K562 (cell line): ENCODE measurements around the gene CRELD2. TPM values are rescaled to one million over a fixed set of nuclear protein-coding genes. Genes with fewer than 3 reads are reported as not detected.

ENCODE experiments used
- ATAC-seq: fragments of 200-7000 bp; cut with Tn5 transposase; 3 replicates; pipeline ENCODE4 v1.9.1; 2020; ENCODE audit warnings: moderate library complexity
- BruUV-seq: library from RNA; stranded (reverse); fragments of 400-500 nt; replicated peaks from 2 replicates; lab custom pipeline; 2021; lab: Mats Ljungman, UMichigan
- CTCF ChIA-PET: fragments of 300-600 bp; formaldehyde crosslinking; extraction: SDS; loops from one replicate; lab custom pipeline; 2021; ENCODE audit warnings: low intra/inter-chr PET ratio; lab: Yijun Ruan, JAX
- POLR2A ChIA-PET: fragments of 300-600, 350-650 bp; sonication (Branson Sonifier 250); formaldehyde crosslinking; extraction: SDS; loops from one replicate; lab custom pipeline; 2021; ENCODE audit warnings: antibody characterized with exemption, inconsistent platforms; lab: Yijun Ruan, JAX
- DNase-seq, 4 experiments: peaks; one replicate each; pipeline versions ENCODE4 v3.0.0 to v3.0.0-alpha.2; 2011 to 2018; ENCODE audit warnings: low spot score in 3 of 4, mixed read lengths in 3 of 4; ENCODE audit errors: extremely low read depth in 1 of 4
- FAIRE-seq: peaks from 2 replicates; lab custom pipeline; 2011; peaks lifted over from hg19 to GRCh38; lab: Jason Lieb, UNC
- H2AFZ ChIP-seq: 2 replicates; pipeline ENCODE4 v1.6.0; 2011; ENCODE audit warnings: low read depth, low read length, control low read depth, inconsistent platforms
- H3K27ac ChIP-seq: fragments of 200-600 bp; 3 replicates; pipeline ENCODE4 v1.8.0; 2011; ENCODE audit warnings: low read depth, mild to moderate bottlenecking, control low read depth, inconsistent platforms, low read length, moderate library complexity, mixed read lengths; ENCODE audit errors: extremely low read depth
- H3K27me3 ChIP-seq, 2 experiments: fragments of 300-600 bp in 1 of 2; 2 replicates in 1 of 2; 3 replicates in 1 of 2; pipeline versions ENCODE4 v1.6.0 to v1.8.0; 2011; ENCODE audit warnings: inconsistent platforms in 2 of 2, low read length in 2 of 2, mild to moderate bottlenecking in 1 of 2, mixed read lengths in 1 of 2, moderate library complexity in 1 of 2; ENCODE audit not compliant: control insufficient read depth in 2 of 2, insufficient read depth in 2 of 2
- H3K36me3 ChIP-seq: fragments of 300-600 bp; 3 replicates; pipeline ENCODE4 v1.8.0; 2011; ENCODE audit warnings: mild to moderate bottlenecking, low read length, inconsistent platforms; ENCODE audit not compliant: control insufficient read depth, insufficient read depth
- H3K4me1 ChIP-seq, 2 experiments: fragments of 200-600 bp in 1 of 2; replicated peaks in 1 of 2; 2 replicates in 1 of 2; 3 replicates in 1 of 2; pipeline versions ENCODE4 v1.5.1 to v1.8.0; 2011; ENCODE audit warnings: inconsistent platforms in 2 of 2, low read length in 2 of 2, mild to moderate bottlenecking in 1 of 2, mixed read lengths in 1 of 2, moderate library complexity in 1 of 2; ENCODE audit not compliant: control insufficient read depth in 2 of 2, insufficient read depth in 2 of 2
- H3K4me2 ChIP-seq: 2 replicates; pipeline ENCODE4 v1.6.1; 2011; ENCODE audit warnings: low read length, control low read depth, inconsistent platforms, mixed read lengths; ENCODE audit not compliant: insufficient read depth
- H3K4me3 ChIP-seq: fragments of 200-600 bp; sonication (generic), shearing (Covaris generic); 2 replicates; pipeline ENCODE4 v1.5.1; 2016; ENCODE audit warnings: control low read depth, inconsistent platforms
- H3K79me2 ChIP-seq: fragments of 200-600 bp; 3 replicates; pipeline ENCODE4 v1.8.0; 2011; ENCODE audit warnings: low read length, inconsistent platforms; ENCODE audit not compliant: control insufficient read depth, insufficient read depth
- H3K9ac ChIP-seq, 2 experiments: 2 replicates each; pipeline versions ENCODE4 v1.6.0 to v1.6.1; 2011; ENCODE audit warnings: low read depth in 2 of 2, low read length in 2 of 2, control low read depth in 1 of 2, inconsistent platforms in 1 of 2, mild to moderate bottlenecking in 1 of 2, mixed read lengths in 1 of 2; ENCODE audit not compliant: insufficient read depth in 1 of 2
- H3K9me1 ChIP-seq: one replicate; pipeline ENCODE4 v1.6.0; 2011; ENCODE audit warnings: inconsistent platforms, mild to moderate bottlenecking, low read length, moderate library complexity; ENCODE audit not compliant: control insufficient read depth, insufficient read depth
- H3K9me3 ChIP-seq: replicated peaks from 2 replicates; pipeline ENCODE4 v1.5.1; 2011; ENCODE audit warnings: low read depth, low read length, inconsistent platforms; ENCODE audit not compliant: control insufficient read depth, insufficient read depth
- H4K20me1 ChIP-seq: replicated peaks from 2 replicates; pipeline ENCODE4 v1.6.1; 2011; ENCODE audit warnings: low read length, inconsistent platforms, mixed read lengths; ENCODE audit not compliant: control insufficient read depth, insufficient read depth
- NONO ChIP-seq, 2 experiments: fragments of 200-400 bp in 1 of 2; fragments of 450-650 bp in 1 of 2; formaldehyde crosslinking in 1 of 2; IDR thresholded peaks; 2 replicates each; pipeline ENCODE4 v1.6.1; 2017; ENCODE audit warnings: low read depth in 2 of 2, mild to moderate bottlenecking in 2 of 2, moderate library complexity in 2 of 2, low read length in 1 of 2
- WGBS: fragments of 100-300 bp; shearing (Covaris generic); methylation state at CpG from one replicate; pipeline ENCODE4 v1.1.6; 2016; ENCODE audit warnings: low coverage, mixed read lengths; ENCODE audit not compliant: insufficient coverage; ENCODE audit errors: missing lambda C conversion rate; 5-methylcytosine and 5-hydroxymethylcytosine counted together
- in situ Hi-C: fragments of 300-500 bp; cut with MboI; formaldehyde crosslinking; loops from 4 replicates; pipeline ENCODE4 v1.15.0; 2018; ENCODE audit warnings: inconsistent platforms, mixed read lengths
- intact Hi-C: fragments of 100-400 bp; cut with micrococcal nuclease; formaldehyde crosslinking; loops from 2 replicates; pipeline ENCODE4 v1.14.2; 2022
- polyA plus RNA-seq, 8 experiments: library from polyadenylated mRNA; depleted of rRNA in 4 of 8; stranded (reverse) in 5 of 8; unstranded in 3 of 8; fragments of >200 nt; fragmentation: Nextera tagmentation in 2 of 8; fragmentation: Illumina TruSeq in 1 of 8; extraction: Ambion mirVana in 2 of 8; extraction: Trizol in 1 of 8; gene quantifications; 2 replicates each; pipeline versions ENCODE4 v1.2.1 to v1.2.3, GENCODE V29; 2011 to 2014; ENCODE audit warnings: inconsistent platforms in 1 of 8, missing spikeins in 1 of 8
- total RNA-seq, 7 experiments: library from RNA; depleted of rRNA in 6 of 7; stranded (reverse); fragments of >200 nt in 6 of 7; fragmentation: Illumina TruSeq in 2 of 7; extraction: Trizol in 2 of 7; gene quantifications; 2 replicates each; pipeline versions ENCODE4 v1.2.1 to v1.2.3, GENCODE V29; 2011 to 2021; ENCODE audit warnings: low replicate concordance in 1 of 7
- TF ChIP-seq, protein P1 (sequence below): sonication (generic); formaldehyde crosslinking; IDR thresholded peaks from 2 replicates; pipeline ENCODE4 v1.8.1; 2023; ENCODE audit warnings: mild to moderate bottlenecking, missing genetic modification reagents
- TF ChIP-seq, protein P2 (sequence below): fragments of 200-800 bp; sonication (Bioruptor generic); IDR thresholded peaks from 2 replicates; pipeline ENCODE4 v1.6.1; 2016; ENCODE audit warnings: missing genetic modification characterization, missing compliant biosample characterization

Gene CRELD2
- total and polyA plus RNA-seq, 9 of the 15 experiments (the other 6 are each of a cell fraction or from before 2014, with no cell fraction given), result 0.96 to 25.3 (median 8.8) TPM

DNA sequence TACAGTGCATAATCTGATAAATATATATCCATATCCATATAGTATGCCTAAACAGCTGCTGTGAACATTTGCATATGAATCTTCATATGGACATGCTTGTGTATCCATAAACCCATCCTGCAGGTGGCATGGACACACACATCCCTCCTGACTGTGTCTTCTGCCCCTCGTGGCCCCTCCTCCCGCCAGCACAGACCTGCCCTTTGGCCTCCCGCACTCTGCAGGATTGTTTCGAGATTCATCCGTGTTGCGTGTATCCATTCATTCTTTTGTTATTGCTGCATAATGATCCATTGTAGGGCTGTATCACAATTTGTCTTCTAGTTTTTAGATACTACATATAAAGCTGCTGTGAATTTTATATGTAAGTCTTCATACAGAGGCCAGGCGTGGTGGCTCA lies 40.8 kb upstream of the CRELD2 start:
- 95% methylated on average over 7 of the region's 7 CpGs for WGBS
- Histone ChIP-seq H4K20me1 (0 out of 2 replicates have a peak, but pooled peaks cover 9% of the 10 kb centered on the region), H2AFZ (no peak overlapping the region), H3K9me1 (no peaks in the 10 kb centered on the region), H3K4me1 (peaks cover 7% of the 10 kb centered on the region in 2 experiments; a peak in 4 of 5 replicates), H3K79me2 (peaks cover 57% of the 10 kb centered on the region), H3K27me3 (no peaks in the 10 kb centered on the region), H3K27ac (no peak overlapping the region), H3K4me2 (no peak overlapping the region), H3K4me3 (no peak overlapping the region), H3K9me3 (peaks cover 3% of the 10 kb centered on the region), H3K36me3 (peaks cover 8% of the 10 kb centered on the region; the same call in 2 of the 3 replicates), H3K9ac (no peak overlapping the region)
- CTCF ChIA-PET, result no interaction called here
- DNase-seq, result no peak
- TF ChIP-seq, protein P1, sequence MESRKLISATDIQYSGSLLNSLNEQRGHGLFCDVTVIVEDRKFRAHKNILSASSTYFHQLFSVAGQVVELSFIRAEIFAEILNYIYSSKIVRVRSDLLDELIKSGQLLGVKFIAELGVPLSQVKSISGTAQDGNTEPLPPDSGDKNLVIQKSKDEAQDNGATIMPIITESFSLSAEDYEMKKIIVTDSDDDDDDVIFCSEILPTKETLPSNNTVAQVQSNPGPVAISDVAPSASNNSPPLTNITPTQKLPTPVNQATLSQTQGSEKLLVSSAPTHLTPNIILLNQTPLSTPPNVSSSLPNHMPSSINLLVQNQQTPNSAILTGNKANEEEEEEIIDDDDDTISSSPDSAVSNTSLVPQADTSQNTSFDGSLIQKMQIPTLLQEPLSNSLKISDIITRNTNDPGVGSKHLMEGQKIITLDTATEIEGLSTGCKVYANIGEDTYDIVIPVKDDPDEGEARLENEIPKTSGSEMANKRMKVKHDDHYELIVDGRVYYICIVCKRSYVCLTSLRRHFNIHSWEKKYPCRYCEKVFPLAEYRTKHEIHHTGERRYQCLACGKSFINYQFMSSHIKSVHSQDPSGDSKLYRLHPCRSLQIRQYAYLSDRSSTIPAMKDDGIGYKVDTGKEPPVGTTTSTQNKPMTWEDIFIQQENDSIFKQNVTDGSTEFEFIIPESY (CRISPR knock-in tag), result 0 out of 2 replicates have a peak, but pooled peaks have one; percentile 22
- no peak for TF ChIP-seq NONO (IDR thresholded peaks at IDR 0.05; ENCODE audit: low read depth in 2 of 2, low read length in 1 of 2)
- in situ Hi-C loops, result no loop called here
- POLR2A ChIA-PET, result no interaction called here
- intact Hi-C loops, result no loop called here
- no peak for FAIRE-seq
- no peak for ATAC-seq
- BruUV-seq, result no TSS peak

DNA sequence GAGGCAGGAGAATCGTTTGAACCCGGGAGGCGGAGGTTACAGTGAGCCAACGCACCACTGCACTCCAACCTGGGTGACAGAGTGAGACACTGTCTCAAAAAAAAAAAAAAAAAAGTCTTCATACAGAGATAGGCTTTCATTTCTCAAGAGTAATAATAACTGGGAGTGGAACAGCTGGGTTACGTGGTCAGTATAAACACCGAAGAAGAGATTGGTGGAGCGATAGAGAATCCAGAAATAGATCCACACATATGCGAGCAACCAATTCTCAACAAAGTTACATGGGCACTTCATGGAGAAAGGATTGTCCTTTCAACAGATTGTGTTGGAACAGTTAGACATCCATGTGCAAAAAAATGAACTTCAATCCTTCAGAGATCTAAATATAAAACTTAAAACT lies 40.2 kb upstream of the CRELD2 start:
- ChIA-PET POLR2A (no interaction called here), CTCF (no interaction called here)
- 94% methylated on average over 5 of the region's 8 CpGs for WGBS
- ATAC-seq, result no peak
- Histone ChIP-seq H3K4me1 (peaks cover 3 to 4% of the 10 kb centered on the region in 2 experiments; a peak in 4 of 5 replicates), H2AFZ (no peak overlapping the region), H3K36me3 (peaks cover 11% of the 10 kb centered on the region; the same call in 2 of the 3 replicates), H3K9me3 (peaks cover 3% of the 10 kb centered on the region), H3K9ac (no peak overlapping the region), H3K79me2 (peaks cover 55% of the 10 kb centered on the region), H3K4me3 (no peak overlapping the region), H3K4me2 (no peak overlapping the region), H3K27me3 (no peaks in the 10 kb centered on the region), H3K27ac (no peak overlapping the region), H3K9me1 (no peaks in the 10 kb centered on the region), H4K20me1 (0 out of 2 replicates have a peak, but pooled peaks cover 5% of the 10 kb centered on the region)
- no TSS peak for BruUV-seq
- FAIRE-seq, result no peak
- no peak for DNase-seq
- intact Hi-C loops (no loop called here), in situ Hi-C loops (no loop called here)
- TF ChIP-seq, protein P2, sequence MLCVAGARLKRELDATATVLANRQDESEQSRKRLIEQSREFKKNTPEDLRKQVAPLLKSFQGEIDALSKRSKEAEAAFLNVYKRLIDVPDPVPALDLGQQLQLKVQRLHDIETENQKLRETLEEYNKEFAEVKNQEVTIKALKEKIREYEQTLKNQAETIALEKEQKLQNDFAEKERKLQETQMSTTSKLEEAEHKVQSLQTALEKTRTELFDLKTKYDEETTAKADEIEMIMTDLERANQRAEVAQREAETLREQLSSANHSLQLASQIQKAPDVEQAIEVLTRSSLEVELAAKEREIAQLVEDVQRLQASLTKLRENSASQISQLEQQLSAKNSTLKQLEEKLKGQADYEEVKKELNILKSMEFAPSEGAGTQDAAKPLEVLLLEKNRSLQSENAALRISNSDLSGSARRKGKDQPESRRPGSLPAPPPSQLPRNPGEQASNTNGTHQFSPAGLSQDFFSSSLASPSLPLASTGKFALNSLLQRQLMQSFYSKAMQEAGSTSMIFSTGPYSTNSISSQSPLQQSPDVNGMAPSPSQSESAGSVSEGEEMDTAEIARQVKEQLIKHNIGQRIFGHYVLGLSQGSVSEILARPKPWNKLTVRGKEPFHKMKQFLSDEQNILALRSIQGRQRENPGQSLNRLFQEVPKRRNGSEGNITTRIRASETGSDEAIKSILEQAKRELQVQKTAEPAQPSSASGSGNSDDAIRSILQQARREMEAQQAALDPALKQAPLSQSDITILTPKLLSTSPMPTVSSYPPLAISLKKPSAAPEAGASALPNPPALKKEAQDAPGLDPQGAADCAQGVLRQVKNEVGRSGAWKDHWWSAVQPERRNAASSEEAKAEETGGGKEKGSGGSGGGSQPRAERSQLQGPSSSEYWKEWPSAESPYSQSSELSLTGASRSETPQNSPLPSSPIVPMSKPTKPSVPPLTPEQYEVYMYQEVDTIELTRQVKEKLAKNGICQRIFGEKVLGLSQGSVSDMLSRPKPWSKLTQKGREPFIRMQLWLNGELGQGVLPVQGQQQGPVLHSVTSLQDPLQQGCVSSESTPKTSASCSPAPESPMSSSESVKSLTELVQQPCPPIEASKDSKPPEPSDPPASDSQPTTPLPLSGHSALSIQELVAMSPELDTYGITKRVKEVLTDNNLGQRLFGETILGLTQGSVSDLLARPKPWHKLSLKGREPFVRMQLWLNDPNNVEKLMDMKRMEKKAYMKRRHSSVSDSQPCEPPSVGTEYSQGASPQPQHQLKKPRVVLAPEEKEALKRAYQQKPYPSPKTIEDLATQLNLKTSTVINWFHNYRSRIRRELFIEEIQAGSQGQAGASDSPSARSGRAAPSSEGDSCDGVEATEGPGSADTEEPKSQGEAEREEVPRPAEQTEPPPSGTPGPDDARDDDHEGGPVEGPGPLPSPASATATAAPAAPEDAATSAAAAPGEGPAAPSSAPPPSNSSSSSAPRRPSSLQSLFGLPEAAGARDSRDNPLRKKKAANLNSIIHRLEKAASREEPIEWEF (CRISPR knock-in tag), result no peak
